HG02798 (cell line): ENCODE measurements around the gene TMEM119.

Experiments used
- ATAC-seq: cut with Tn5 transposase; IDR thresholded peaks from one replicate; pipeline ENCODE4 v1.9.1; 2021; ENCODE audit warnings: mild to moderate bottlenecking; ENCODE audit not compliant: unreplicated experiment, poor library complexity

The TMEM119 gene, protein sequence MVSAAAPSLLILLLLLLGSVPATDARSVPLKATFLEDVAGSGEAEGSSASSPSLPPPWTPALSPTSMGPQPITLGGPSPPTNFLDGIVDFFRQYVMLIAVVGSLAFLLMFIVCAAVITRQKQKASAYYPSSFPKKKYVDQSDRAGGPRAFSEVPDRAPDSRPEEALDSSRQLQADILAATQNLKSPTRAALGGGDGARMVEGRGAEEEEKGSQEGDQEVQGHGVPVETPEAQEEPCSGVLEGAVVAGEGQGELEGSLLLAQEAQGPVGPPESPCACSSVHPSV

DNA sequence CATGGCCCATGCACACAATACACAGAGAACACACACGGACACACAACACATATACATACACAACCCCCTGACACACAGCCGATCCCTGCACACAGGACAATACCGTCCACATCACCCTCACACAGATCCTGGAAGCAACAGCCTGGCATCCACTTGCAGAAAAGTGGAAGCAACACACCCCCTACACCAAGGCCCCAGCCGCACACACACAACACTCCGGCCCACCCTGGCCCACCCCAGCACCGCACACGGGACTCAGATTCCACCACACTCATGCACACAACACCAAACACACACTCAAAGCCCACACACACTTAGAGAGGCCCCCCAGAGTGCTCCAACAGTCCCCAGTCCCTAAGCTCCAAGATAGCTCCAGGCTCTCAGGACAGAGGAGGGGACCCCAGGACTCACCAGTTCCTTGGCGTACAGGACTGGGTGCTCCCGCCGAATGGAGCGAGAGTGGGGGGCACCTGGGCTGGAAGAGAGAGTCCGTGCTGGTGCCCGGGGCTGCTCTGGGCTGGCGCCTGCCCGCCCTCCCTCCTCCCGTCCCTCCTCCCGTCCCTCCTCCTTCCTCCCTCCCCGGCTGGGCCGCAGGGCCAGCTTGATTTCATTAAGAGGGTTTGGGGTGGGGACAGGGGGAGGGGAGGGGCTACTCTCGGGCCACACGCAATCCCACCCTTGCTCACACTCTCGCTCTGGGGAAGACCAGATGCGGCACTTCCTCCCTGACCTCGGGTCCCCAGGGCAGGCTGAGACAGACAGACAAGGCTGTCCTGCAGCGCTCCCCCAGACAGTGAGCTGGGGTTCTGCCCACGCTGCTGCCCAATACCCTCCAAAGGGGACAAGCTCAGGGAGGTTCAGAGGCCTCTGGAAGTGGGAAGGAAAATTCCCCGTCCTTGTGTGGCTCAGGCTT, at the start of gene TMEM119:
TMEM119 (minus strand) TSS at position 526 of the 913 bp plus-strand sequence. CDS start 5,701 bp downstream, outside the sequence.
- ATAC-seq, result no peak

DNA sequence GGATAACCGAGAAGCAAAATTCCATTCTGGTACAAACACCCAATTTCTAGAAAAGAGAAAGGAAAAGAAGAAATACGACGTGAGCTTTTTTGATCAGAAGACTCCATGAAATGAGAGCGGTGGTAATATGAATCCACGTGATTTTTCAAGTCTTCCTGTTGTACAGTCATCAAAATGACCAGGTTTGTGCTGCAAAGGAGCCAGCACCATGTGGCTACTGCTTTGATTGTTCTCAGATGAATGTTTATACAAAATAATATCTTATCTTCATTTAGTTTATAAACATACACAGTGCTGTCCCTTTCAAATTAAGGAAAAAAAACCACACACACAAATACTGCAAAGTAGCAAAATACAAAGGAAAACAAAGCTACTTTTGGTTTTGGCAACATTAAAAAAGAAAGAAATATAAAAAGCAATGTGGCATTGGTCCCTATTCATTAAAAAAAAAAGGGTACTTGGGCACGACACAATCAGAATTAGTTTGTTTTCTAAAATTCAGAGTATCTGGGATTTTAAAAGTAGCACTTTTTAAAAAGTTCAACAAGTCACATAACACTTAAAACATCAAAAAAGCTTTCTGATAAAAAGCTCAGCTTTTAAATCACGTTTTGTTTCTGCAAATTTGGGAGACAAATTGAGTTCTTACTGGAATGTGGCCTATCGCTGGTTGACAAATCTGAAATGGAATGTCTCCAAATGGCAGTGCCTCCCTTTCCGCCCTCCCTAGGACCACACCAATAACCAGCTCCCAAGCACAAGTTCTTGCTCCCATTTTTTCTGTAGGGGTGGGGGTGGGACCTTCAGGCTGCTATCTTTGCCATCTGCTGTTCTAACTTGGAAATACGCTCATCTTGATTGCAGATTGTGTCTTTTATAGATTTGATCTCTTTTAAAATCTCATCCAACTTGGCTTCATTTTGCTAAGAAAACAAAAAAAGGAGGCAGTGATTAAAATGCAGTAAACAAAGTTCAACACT, 49.0 kb upstream of the TMEM119 start:
- ATAC-seq, result no peak

DNA sequence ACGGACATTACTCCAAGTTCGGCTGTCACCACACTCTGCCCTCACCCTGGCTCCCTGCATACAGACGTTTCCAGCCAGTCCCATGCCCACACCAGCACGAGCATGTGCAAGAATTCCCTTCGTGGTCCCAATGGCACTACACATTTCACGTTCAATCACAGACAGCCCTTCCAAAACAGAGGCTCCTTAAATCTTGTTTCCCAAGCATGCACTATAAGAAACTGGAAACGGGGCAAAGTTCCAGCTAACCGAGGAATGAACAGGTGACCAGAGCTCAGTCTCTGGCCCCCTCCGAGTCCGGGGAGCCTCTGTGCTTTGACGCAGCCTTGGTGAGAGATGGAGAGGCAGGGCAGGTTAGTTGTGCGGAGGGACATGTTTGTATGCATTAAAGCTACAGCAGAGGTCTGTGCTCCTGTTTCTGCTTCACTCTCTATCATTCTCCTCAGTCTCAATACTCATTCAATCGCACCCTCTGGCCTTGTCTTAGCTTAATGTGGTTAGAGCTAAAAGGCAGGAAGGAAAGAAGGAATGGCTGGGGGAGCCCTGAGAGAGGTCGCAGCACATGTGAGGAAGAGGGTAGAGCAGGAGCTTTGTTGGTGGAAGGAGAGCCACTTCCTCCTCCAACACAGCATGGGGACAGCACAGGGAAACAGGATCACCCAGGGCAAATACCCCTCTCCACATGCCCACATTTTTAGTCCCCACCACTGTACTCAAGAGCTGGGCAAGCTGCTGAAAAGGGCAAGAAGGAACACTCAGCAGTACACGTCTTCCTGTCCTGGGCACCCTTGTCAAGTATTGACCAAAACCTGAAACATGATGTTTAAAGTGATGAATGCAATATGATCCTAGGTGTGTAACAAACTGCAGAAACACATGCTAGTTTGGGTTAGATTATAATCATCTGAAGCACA, 48.1 kb upstream of the TMEM119 start:
- no peak for ATAC-seq

DNA sequence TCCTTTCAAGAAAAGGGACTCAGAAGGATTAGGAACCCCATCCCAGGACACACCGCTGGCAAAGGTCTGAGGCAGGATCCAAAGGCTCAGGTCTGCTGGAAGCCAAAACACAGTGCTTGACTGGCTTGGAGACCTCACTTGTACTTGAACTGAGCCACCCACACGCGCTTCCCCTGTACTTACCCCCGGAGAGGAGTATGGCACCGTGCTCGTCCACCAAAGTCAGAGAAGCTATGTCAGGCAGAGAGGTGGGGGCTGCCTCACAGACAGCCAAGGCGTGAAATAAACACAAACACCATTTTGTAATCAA, 46.9 kb upstream of the TMEM119 start:
- no peak for ATAC-seq

DNA sequence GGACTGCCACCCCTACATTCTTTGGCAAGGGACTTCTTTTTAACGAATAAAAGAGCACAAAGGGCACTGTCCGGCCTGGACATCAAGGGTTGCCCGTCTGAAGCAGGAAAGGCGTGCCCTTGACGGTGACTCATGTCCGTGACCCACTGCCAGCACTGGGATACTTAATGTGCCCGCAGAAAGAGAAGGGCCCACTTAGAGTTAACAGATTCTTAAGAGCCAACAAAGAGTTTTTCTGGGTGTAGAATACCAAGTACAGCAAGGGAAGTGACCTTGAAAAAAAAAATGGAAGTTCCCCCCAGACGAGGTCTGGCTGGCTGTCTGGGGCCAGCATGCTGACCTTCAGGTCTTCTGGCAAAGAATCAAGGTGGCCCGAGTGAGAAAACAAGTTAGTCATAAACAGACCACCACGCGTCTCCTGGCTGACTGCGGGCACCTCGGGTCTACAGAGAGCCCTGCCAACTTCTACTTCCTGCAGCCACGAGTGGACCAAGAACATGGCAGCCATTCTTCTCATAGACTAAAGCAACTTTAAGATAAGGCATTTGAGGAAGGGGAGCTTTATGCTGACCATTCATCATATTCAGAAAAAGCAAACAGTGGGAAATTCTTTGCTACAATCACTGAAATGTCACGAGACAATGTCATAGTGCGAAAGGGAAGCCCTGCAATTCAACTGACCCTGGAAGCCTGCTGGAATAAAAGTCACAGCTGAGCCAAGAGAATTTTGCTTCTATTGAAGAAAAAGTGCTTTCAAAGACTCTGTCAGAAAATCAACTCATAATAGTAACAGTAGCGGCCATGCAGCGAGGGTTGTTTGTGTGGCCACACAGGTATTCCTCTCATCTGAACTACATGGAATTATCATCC, 46.3 kb upstream of the TMEM119 start:
- ATAC-seq, result no peak

DNA sequence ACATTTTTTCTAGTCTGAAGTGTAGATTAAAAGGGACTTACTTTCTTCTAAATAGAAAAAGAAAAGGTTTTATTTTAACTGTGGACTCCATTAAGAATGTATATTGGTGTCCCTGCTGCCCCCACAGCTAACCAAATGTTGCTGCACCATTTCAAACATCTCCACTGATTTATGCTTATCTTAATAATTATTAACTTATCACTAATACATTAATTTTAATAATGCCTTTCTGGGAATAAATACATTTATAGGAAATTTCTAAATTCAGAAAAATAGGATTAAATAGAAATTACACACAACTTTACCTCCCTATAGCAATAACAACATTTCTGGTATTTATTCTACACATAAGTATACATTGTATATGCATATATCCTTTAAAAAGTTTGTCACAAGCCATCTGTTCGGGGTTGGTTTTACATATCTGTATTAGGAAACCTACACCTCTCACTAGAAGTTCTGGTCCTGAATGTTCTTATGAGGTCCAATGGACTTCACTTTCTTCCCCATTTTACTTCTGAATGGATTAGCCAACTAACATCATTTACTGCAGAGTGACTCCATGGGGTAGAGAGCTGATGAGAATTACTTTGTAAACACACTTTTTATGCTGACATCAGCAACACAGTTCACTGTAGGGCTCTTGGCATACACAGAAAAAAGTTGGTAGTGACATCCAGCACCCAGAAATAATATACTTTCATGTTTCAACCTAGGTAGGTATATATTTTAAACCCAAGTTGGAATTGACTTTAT, 45.2 kb upstream of the TMEM119 start:
- ATAC-seq, result no peak

DNA sequence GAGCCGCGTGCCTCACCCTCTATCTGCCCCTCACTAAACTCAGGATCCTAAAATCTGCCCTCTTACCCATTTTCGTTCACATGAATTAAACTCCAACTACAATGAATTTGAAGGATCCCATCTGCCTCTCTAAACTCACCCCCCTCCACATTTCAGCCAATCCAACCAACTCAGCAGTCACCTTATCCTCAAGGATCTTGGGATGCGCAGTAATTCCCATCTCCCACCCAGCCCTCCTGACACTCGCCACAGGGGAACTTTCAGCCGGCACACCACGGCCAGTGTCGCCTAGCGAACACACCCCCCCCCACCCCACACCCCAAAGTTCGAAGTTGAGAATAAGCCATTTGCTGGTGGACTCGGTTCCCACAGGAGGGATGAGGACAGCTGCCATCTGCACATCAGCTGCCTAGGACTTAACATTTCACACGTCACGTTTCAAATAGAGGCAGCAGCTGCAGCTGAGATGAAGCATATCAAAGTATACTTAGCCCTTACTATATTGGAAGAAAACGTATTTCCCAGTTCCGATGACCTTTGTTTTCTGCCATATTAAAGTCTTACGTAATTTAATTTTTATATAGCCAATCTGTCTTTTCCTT, 44.5 kb upstream of the TMEM119 start:
- no peak for ATAC-seq

DNA sequence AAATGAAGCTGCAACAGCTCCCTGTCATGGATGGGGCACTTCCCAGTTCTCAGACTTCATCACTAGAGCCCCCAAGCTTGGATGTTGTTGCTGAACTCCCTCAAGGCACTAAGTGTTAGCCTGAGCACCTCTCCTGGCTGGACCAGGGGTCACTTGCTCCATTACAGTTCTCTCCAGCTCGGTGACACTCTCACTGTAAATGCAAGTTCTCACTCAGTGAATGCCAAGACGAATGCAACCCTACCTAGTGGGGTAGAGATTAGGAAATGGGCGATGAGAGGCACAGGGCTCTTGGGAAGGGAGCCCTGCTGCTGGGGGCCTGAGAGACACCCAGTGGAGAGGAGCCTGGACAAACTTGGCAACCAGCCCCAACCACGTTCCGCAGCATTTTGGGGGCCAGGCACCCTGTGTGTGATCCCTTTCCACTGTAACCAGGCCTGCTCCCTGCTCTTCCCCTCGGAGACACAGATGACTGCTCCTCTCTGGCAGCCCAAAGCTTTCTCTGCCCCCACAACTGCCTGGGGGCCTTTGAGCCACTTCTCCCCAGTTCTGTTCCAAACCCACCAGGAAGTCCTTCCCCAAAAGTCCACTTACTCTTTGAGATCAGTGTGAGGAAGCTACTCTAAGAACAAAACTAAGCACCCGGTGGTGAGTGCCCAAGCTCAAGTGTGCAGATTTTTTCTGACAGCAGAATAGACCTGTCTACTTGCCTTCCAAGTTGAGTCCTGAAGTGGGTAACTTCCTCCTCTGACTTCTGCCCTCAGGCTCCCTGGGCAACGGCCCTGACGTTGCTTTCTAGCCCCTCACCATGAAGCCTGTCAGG, 43.8 kb upstream of the TMEM119 start:
- ATAC-seq, result no peak

DNA sequence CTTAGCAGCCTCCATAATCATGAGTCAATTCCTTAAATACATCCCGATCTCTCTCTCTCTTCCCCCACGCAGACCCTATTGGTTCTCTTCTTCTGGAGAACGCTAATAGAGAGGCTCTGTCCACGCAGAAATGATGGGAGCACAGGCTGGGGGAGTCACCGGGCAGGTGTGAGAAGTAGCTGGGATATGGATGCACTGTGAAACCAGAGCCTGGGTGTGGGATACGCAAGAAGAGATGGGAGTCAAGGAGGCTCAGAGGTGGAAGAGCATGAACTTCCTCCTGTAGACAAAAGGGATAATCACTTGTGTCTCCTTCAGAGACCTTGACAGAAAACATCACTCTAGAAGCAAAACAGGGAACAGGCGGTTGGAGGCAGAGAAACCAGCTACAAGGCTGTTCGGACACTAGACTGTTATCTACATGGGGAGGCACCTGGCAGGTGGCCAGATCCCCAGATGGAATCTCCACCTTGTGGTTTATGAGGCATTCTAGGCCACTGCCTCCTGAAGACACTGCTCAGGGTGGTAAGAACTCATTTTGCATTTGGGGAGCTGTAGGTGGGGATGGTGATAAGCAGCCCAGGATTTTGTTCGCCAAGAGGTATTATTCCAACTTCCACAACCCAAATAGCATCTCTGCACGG, 43.0 kb upstream of the TMEM119 start:
- ATAC-seq, result no peak

DNA sequence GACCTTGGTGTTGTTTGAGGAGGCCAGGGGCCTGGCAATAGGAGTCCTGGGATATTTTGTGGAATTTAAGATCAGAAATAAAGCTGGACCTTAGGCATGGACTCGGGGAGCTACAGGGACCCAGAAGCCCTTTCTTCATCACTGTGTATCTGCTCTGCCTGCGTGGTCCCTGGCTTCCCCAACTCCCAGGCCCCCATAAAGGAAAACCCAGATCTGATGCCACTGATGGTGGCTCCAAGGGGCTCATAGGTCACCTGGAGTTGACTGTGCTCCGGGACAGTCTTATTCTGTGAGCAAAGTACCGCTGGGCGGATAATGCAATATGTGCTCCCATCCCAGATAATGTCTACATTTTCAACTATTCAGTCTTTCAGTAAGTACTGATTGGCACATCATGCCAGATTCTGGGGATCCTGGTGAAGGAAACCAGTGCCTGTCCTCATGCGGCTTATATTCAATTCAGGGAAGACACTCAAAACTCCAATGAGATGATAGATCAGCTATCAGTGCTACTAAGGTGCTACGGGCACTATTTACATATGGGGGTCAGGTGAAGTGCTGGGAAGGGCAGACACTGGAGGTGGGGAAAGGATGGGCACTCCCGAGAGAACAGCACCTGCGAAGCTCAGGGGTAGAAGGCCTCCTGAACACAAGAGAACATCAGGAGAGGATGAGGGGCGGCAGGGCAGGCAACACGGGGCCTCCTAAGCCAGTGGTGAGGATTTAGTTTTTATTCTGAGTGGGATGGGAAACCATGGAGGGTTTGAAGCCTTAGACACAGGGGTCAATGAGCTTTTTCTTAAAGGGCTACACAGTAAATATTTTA, 41.3 kb upstream of the TMEM119 start:
- no peak for ATAC-seq

DNA sequence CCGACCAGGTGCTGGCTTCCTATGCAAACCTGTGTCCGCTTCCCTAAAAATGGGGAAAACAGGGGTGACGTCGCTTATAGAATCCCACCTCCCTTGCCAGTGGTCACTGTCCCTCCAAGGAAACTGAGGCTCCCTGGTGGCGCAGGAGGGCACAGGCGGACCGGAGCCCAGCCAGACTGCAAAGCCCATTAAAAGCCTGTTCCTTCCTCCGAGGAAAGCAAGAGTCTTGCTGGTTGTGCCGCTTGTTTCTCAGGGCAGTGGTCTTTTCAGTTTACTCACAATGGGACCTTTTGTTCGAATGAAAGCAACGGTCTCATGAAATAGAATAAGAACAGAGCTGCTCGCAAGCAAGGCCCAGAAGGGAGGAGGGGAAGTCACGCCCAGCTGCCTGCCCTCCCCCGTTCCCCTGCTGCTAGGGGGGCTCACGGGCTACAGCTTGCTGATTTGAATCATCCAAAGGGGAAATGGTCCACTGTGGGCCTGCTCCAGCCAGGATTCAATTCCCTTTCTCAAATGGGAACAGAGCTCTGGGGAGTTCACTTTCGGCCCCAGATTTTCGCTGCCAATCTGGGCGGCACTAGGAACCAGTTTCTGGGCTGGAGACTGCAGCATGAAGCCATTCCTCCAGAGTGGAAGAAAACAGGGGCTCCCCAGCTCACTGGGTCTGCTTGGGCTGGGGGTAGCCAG, 40.4 kb upstream of the TMEM119 start:
- no peak for ATAC-seq

DNA sequence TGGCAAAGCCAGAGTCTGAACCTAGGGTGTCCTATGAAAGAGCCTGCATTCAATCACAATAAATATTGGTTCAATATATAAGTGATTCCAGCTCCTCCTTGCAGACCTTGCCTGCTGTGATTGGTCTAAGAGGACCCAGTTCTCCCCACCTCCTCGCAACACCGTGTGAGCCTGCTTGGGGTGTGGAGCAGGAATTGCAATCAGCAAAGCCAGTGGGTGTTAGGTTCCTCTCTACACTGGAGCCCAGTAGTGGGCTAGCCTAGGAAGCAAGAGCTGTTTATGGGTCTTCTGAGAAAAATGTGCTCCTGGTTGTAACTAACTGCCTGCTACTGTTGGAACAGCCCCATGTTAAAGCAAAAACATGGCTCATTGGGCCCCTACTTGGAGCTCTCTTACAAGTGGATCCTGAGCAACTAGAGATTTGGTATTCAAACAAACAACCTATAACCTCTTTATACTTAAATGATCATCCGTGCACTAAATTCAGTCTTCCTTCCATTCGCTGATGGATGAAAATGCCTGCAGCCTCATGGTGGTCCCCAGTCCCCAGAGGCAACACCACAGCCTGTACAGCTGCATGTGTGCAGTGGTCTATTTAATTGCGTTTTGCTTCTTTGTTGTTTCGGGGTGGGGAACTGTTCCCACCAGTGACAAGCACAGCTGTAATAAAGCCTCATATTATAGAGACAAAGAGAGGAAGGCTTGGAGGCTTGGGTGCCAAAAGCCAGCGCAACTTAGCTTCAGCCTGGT, 39.5 kb upstream of the TMEM119 start:
- ATAC-seq, result no peak

DNA sequence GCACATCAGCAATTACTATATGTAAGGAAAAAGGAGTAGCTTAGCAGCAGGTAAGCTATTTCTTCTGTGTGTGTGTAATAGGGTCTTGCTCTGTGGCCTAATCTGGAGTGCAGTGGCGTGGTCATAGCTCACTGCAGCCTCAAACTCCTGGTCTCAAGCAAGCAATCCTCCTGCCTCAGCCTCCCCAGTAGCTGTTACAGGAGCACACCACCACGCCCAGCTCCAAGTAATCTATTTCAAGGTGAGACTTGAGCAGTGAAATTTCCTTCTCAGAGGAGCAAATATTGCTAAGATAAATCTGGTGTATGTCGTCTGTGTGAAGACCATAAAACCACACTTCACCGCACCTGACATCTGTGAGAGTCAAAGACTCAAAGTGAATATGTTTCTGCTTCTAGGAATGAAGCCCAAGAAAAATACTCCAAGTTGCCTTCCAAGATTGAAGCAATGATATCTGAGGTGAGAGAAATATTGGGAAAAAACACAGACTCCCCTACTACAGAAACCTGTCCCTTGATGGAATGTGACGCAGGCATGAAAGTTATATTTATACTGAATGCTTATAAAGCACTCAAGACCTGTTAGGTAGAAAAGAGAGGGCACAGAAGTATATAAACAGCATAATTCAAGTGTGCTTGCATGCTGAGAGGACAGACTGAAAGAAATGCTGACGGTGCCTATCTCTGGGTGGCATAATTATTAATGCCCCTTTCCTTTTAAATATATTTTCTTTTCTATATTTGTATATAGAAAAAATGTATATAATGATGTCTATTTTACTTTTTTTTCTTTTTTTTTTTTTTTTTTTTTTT, 38.3 kb upstream of the TMEM119 start:
- ATAC-seq, result no peak
